GM12878 (cell line): ENCODE results near the gene GAK. TPM values are rescaled to one million over a fixed set of nuclear protein-coding genes. Genes with fewer than 3 reads are reported as not detected.

ENCODE experiments used
- ATAC-seq: fragments of 200-7000 bp; cut with Tn5 transposase; 3 replicates; pipeline ENCODE4 v1.9.1; 2020; ENCODE audit warnings: mild to moderate bottlenecking, moderate library complexity
- BruUV-seq: library from RNA; stranded (reverse); fragments of 400-500 nt; replicated peaks from 2 replicates; lab custom pipeline; 2021; lab: Mats Ljungman, UMichigan
- CTCF ChIA-PET: fragments of 300-600 bp; sonication (Branson Sonifier 250); formaldehyde crosslinking; extraction: SDS; loops from one replicate; lab custom pipeline; 2021; ENCODE audit warnings: inconsistent platforms; lab: Yijun Ruan, JAX
- POLR2A ChIA-PET: fragments of 350-600 bp; formaldehyde crosslinking; extraction: SDS; loops from one replicate; lab custom pipeline; 2021; ENCODE audit warnings: inconsistent platforms; lab: Charles Lee
- RAD21 ChIA-PET: fragments of 300-600 bp; sonication (Branson Sonifier 250); formaldehyde crosslinking; loops from one replicate; lab custom pipeline; 2023; ENCODE audit warnings: antibody characterized with exemption; ENCODE audit not compliant: unreplicated experiment; lab: Charles Lee
- SMC1A ChIA-PET: fragments of 300-600 bp; sonication (Branson Sonifier 250); formaldehyde crosslinking; loops from one replicate; lab custom pipeline; 2023; ENCODE audit not compliant: unreplicated experiment, uncharacterized antibody; lab: Charles Lee
- DNase-seq: peaks from one replicate; pipeline ENCODE4 v3.0.0-alpha.2; 2011; ENCODE audit warnings: low read depth, low spot score
- FAIRE-seq: peaks from 3 replicates; lab custom pipeline; 2011; peaks lifted over from hg19 to GRCh38; lab: Jason Lieb, UNC
- H2AFZ ChIP-seq: 2 replicates; pipeline ENCODE4 v1.6.0; 2011; ENCODE audit warnings: low read depth, low read length, control low read depth; ENCODE audit not compliant: control insufficient read depth
- H3K27ac ChIP-seq: 2 replicates; pipeline ENCODE4 v1.5.1; 2011; ENCODE audit warnings: control low read depth; ENCODE audit not compliant: control insufficient read depth, insufficient read depth
- H3K27me3 ChIP-seq, 2 experiments: replicated peaks in 1 of 2; 2 replicates each; pipeline versions ENCODE4 v1.6.0 to v1.6.1; 2011; ENCODE audit warnings: low read length in 1 of 2; ENCODE audit not compliant: control insufficient read depth in 2 of 2, insufficient read depth in 2 of 2
- H3K36me3 ChIP-seq, 2 experiments: 2 replicates each; pipeline ENCODE4 v1.5.1; 2011; ENCODE audit warnings: low read length in 1 of 2; ENCODE audit not compliant: control insufficient read depth in 2 of 2, insufficient read depth in 2 of 2
- H3K4me1 ChIP-seq: 2 replicates; pipeline ENCODE4 v1.6.1; 2011; ENCODE audit warnings: mild to moderate bottlenecking, low read length, moderate library complexity, mixed read lengths; ENCODE audit not compliant: control insufficient read depth, insufficient read depth
- H3K4me2 ChIP-seq: 2 replicates; pipeline ENCODE4 v1.6.0; 2011; ENCODE audit warnings: control low read depth; ENCODE audit not compliant: control insufficient read depth, insufficient read depth
- H3K4me3 ChIP-seq: fragments of 200-600 bp; sonication (generic); 2 replicates; pipeline ENCODE4 v1.5.1; 2016
- H3K79me2 ChIP-seq: 2 replicates; pipeline ENCODE4 v1.6.0; 2011; ENCODE audit warnings: low read length; ENCODE audit not compliant: control insufficient read depth, insufficient read depth
- H3K9ac ChIP-seq: 2 replicates; pipeline ENCODE4 v1.8.0; 2011; ENCODE audit warnings: low read length, control low read depth, mixed read lengths; ENCODE audit not compliant: control insufficient read depth, insufficient read depth
- H3K9me3 ChIP-seq: replicated peaks from 3 replicates; pipeline ENCODE4 v1.5.1; 2011; ENCODE audit warnings: mild to moderate bottlenecking, low read length; ENCODE audit not compliant: control insufficient read depth, insufficient read depth
- H4K20me1 ChIP-seq: 2 replicates; pipeline ENCODE4 v1.6.0; 2011; ENCODE audit not compliant: control insufficient read depth, insufficient read depth
- BMI1 ChIP-seq: fragments of 450-650 bp; IDR thresholded peaks from 2 replicates; pipeline ENCODE4 v1.6.1; 2016; ENCODE audit warnings: mild to moderate bottlenecking, moderate library complexity, borderline replicate concordance
- LARP7 ChIP-seq: fragments of 450-650 bp; IDR thresholded peaks from 2 replicates; pipeline ENCODE4 v1.6.1; 2017; ENCODE audit warnings: mild to moderate bottlenecking
- PRDM15 ChIP-seq: fragments of 450-650 bp; formaldehyde crosslinking; IDR thresholded peaks from 2 replicates; pipeline ENCODE4 v1.4.0; 2020; ENCODE audit warnings: mild to moderate bottlenecking, moderate library complexity
- ZNF24 ChIP-seq: fragments of 450-650 bp; IDR thresholded peaks from 2 replicates; pipeline ENCODE4 v1.6.1; 2017; ENCODE audit warnings: antibody characterized with exemption, mild to moderate bottlenecking
- WGBS: methylation state at CpG from one replicate; pipeline ENCODE4 v1.1.6; 2016; ENCODE audit warnings: low lambda C conversion rate; ENCODE audit not compliant: insufficient replicate concordance, insufficient coverage; ENCODE audit errors: missing lambda C conversion rate; 5-methylcytosine and 5-hydroxymethylcytosine counted together
- in situ Hi-C: fragments of 300-500 bp; cut with MboI; formaldehyde crosslinking; loops from 9 replicates; pipeline ENCODE4 v1.14.3; 2018; ENCODE audit warnings: mixed read lengths
- intact Hi-C: fragments of 100-400 bp; cut with micrococcal nuclease; formaldehyde crosslinking; loops from one replicate; pipeline ENCODE4 v1.14.2; 2022; ENCODE audit not compliant: unreplicated experiment
- polyA plus RNA-seq, 11 experiments: library from polyadenylated mRNA; depleted of rRNA in 4 of 11; unstranded in 6 of 11; stranded (reverse) in 5 of 11; fragments of >200 nt; fragmentation: Nextera tagmentation in 4 of 11; fragmentation: Illumina TruSeq in 1 of 11; extraction: Ambion mirVana in 4 of 11; extraction: Trizol in 1 of 11; gene quantifications; 1 replicate in 1 of 11; 2 replicates in 10 of 11; pipeline versions ENCODE4 v1.2.1 to v1.2.3, GENCODE V29; 2011 to 2016; ENCODE audit warnings: inconsistent platforms in 2 of 11, missing spikeins in 2 of 11, low read depth in 1 of 11
- total RNA-seq, 4 experiments: library from RNA; depleted of rRNA in 3 of 4; stranded (reverse); fragments of >200 nt in 3 of 4; fragmentation: Illumina TruSeq in 1 of 4; extraction: Trizol in 1 of 4; gene quantifications; 2 replicates each; pipeline versions ENCODE4 v1.2.1 to v1.2.3, GENCODE V29; 2013 to 2021
- TF ChIP-seq, protein P1 (sequence below): fragments of 150-350 bp; IDR thresholded peaks from 2 replicates; pipeline ENCODE4 v1.6.1; 2014; ENCODE audit warnings: mild to moderate bottlenecking, low read depth, low read length

The GAK gene
- total and polyA plus RNA-seq, 10 of the 15 experiments (the other 5 are each of a cell fraction or from before 2014, with no cell fraction given): 0.82 to 127 (median 53.8) TPM

DNA sequence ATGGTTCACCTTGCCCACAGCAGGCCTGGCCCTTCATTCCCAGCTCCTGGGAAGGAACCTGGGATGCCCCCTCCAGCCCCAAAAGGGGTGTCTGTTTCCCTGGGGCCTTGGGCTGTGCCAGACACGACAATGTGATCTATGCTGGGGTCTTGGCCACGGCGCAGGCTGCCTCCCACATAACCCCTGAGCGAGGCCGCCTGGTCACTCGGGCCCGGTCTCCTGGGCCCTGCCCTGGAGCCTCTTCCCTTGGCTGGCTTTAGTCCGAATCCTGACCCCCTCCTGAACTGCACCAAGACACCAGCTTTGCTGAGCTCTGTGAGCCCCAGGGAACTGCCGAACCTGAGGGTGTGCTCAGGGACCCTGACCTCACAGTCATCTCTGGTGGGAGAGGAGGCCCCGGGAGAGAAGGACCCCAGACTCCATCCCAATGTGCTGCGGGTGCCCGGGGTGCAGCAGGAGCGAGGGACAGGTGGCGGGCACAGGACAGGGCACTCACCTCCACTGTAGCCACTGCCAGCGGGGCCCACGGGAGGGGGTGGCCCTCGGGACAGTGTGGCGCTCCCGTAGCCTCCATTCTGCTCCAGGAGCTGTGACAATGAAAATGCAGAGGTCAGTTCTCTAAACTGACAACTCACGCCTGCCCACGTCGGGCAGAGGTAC lies 42.0 kb downstream of the GAK start:
- POLR2A ChIA-PET: interaction anchor here (0.6 kb wide), 1 partner anchor 39 kb away, joined by 3 read pairs; no protein-coding TSS in a partner anchor
- H3K79me2 ChIP-seq: no peaks in the 10 kb centered on the region
- in situ Hi-C loops: no loop called here
- BruUV-seq: no TSS peak
- no peak for TF ChIP-seq BMI1
- TF ChIP-seq ZNF24: no peak
- TF ChIP-seq LARP7: no peak
- TF ChIP-seq, protein P1, sequence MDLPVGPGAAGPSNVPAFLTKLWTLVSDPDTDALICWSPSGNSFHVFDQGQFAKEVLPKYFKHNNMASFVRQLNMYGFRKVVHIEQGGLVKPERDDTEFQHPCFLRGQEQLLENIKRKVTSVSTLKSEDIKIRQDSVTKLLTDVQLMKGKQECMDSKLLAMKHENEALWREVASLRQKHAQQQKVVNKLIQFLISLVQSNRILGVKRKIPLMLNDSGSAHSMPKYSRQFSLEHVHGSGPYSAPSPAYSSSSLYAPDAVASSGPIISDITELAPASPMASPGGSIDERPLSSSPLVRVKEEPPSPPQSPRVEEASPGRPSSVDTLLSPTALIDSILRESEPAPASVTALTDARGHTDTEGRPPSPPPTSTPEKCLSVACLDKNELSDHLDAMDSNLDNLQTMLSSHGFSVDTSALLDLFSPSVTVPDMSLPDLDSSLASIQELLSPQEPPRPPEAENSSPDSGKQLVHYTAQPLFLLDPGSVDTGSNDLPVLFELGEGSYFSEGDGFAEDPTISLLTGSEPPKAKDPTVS: no peak
- TF ChIP-seq PRDM15 (CRISPR knock-in tag): no peak
- TF ChIP-seq, all 136 proteins: peak for 0
- no peak overlapping the region for H3K4me2 ChIP-seq
- SMC1A ChIA-PET: no interaction called here
- DNase-seq (no peak), ATAC-seq (no peak), FAIRE-seq (no peak)
- H2AFZ ChIP-seq: no peak overlapping the region
- H3K27ac ChIP-seq: no peak overlapping the region
- no peaks in the 10 kb centered on the region for H3K9me3 ChIP-seq
- RAD21 ChIA-PET: no interaction called here
- no peak overlapping the region for H3K4me3 ChIP-seq
- H3K4me1 ChIP-seq: no peaks in the 10 kb centered on the region
- H4K20me1 ChIP-seq: no peaks in the 10 kb centered on the region
- 98% methylated on average over 22 of the region's 22 CpGs for WGBS
- CTCF ChIA-PET: no interaction called here
- H3K36me3 ChIP-seq: peaks cover 2 to 36% of the 10 kb centered on the region in 2 experiments; a peak in 3 of 4 replicates
- H3K27me3 ChIP-seq: no peaks in the 10 kb centered on the region
- intact Hi-C loops: loop anchor here (10.0 kb wide), 1 partner anchor 95 kb away; the partner anchor contains the start of gene IDUA
- no peak overlapping the region for H3K9ac ChIP-seq
